Fibroblast of lung (primary cell): Measurements from ENCODE around the gene HTRA3. TPM values are rescaled to one million over a fixed set of nuclear protein-coding genes. Genes with fewer than 3 reads are reported as not detected.

Source experiments
- DNase-seq, 2 donors: peaks; one replicate each; pipeline versions ENCODE4 v3.0.0 to v3.0.0-alpha.2; 2010; ENCODE audit warnings: low read depth in 2 of 2
- H2AFZ ChIP-seq: 2 replicates; pipeline ENCODE4 v1.5.1; 2012; ENCODE audit warnings: low read length, control low read depth, inconsistent platforms
- H3K27ac ChIP-seq: 2 replicates; pipeline ENCODE4 v1.5.1; 2011; ENCODE audit warnings: low read length, control low read depth; ENCODE audit not compliant: insufficient read depth
- H3K27me3 ChIP-seq: 2 replicates; pipeline ENCODE4 v1.5.1; 2011; ENCODE audit warnings: mild to moderate bottlenecking, low read length; ENCODE audit not compliant: control insufficient read depth, insufficient read depth
- H3K36me3 ChIP-seq: 2 replicates; pipeline ENCODE4 v1.5.1; 2011; ENCODE audit warnings: low read length; ENCODE audit not compliant: control insufficient read depth, insufficient read depth
- H3K4me1 ChIP-seq: 2 replicates; pipeline ENCODE4 v1.5.1; 2011; ENCODE audit warnings: low read length; ENCODE audit not compliant: control insufficient read depth, insufficient read depth; ENCODE audit errors: extremely low read depth
- H3K4me2 ChIP-seq: 2 replicates; pipeline ENCODE4 v1.5.1; 2011; ENCODE audit warnings: low read length, control low read depth; ENCODE audit not compliant: insufficient read depth; ENCODE audit errors: extremely low read depth
- H3K4me3 ChIP-seq, 4 experiments: fragments of 200-600 bp in 1 of 4; sonication (generic) in 1 of 4; replicated peaks in 1 of 4; 2 replicates each; pipeline ENCODE4 v1.5.1; 2011 to 2016; ENCODE audit warnings: low read length in 4 of 4, low read depth in 3 of 4, mild to moderate bottlenecking in 3 of 4, control low read depth in 2 of 4, inconsistent platforms in 1 of 4, mixed read lengths in 1 of 4; ENCODE audit not compliant: insufficient read depth in 1 of 4; ENCODE audit errors: control extremely low read depth in 1 of 4
- H3K79me2 ChIP-seq: 2 replicates; pipeline ENCODE4 v1.5.1; 2012; ENCODE audit warnings: mild to moderate bottlenecking, low read length, inconsistent platforms; ENCODE audit not compliant: control insufficient read depth, insufficient read depth
- H3K9ac ChIP-seq: 2 replicates; pipeline ENCODE4 v1.5.1; 2011; ENCODE audit warnings: mild to moderate bottlenecking, low read length, control low read depth; ENCODE audit not compliant: insufficient read depth
- H3K9me3 ChIP-seq: 2 replicates; pipeline ENCODE4 v1.5.1; 2012; ENCODE audit warnings: low read depth, low read length; ENCODE audit not compliant: control insufficient read depth, insufficient read depth
- H4K20me1 ChIP-seq: 2 replicates; pipeline ENCODE4 v1.5.1; 2011; ENCODE audit warnings: low read length; ENCODE audit not compliant: control insufficient read depth, insufficient read depth; ENCODE audit errors: extremely low read depth
- EZH2 ChIP-seq: IDR thresholded peaks from 2 replicates; pipeline ENCODE4 v1.5.1; 2012; ENCODE audit warnings: low read length, control low read depth, mild to moderate bottlenecking; ENCODE audit errors: missing control alignments
- polyA plus RNA-seq, 2 donors: library from polyadenylated mRNA; depleted of rRNA in 1 of 2; stranded (reverse) in 1 of 2; unstranded in 1 of 2; fragments of >200 nt; gene quantifications; 2 replicates each; pipeline ENCODE4 v1.2.1, GENCODE V29; 2011 to 2012; ENCODE audit warnings: missing spikeins in 1 of 2
- total RNA-seq: library from RNA; depleted of rRNA; stranded (reverse); fragments of >200 nt; gene quantifications from 2 replicates; pipeline ENCODE4 v1.2.1, GENCODE V29; 2014
- TF ChIP-seq, protein P1 (sequence below), 2 donors: IDR thresholded peaks in 1 of 2; conservative IDR thresholded peaks in 1 of 2; 1 replicate in 1 of 2; 2 replicates in 1 of 2; pipeline ENCODE4 v1.5.1; 2011 to 2012; ENCODE audit warnings: low read length in 2 of 2, control low read depth in 1 of 2, inconsistent platforms in 1 of 2, low read depth in 1 of 2, mild to moderate bottlenecking in 1 of 2

HTRA3 gene
- total and polyA plus RNA-seq, 2 donors (not counting 1 experiment from before 2014, with no cell fraction given), result 2.8 to 3.5 TPM

DNA sequence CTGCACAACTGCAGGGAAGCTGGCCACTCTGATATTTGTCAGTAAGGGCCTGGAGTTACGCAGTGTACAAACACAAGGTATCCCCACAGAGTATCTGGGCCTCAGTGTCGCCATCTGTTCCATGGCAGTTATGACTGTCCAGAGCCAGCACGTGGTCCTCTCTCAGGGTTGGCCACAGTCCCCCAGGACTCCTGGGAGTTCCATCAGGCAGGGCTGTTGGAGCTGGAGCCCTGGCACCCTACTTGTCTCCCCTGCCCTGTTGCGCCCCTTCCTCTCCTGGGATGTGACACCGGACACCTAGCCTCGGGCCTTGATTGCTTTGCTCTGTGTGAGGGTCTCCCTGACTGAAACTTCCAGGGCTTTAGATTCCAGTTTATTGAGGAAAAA is 8.4 kb downstream of the HTRA3 start:
- Histone ChIP-seq H3K4me3 (no peak overlapping the region), H3K4me2 (peak overlapping the region; percentile 0), H3K4me1 (peaks cover 32% of the 10 kb centered on the region), H3K36me3 (no peaks in the 10 kb centered on the region), H3K9me3 (no peaks in the 10 kb centered on the region), H3K27ac (peak overlapping the region; percentile 20), H4K20me1 (no peaks in the 10 kb centered on the region), H3K9ac (no peak overlapping the region), H3K79me2 (no peaks in the 10 kb centered on the region), H2AFZ (no peak overlapping the region), H3K27me3 (no peaks in the 10 kb centered on the region)
- DNase-seq, result peak; percentile 34 to 37
- TF ChIP-seq, protein P1, sequence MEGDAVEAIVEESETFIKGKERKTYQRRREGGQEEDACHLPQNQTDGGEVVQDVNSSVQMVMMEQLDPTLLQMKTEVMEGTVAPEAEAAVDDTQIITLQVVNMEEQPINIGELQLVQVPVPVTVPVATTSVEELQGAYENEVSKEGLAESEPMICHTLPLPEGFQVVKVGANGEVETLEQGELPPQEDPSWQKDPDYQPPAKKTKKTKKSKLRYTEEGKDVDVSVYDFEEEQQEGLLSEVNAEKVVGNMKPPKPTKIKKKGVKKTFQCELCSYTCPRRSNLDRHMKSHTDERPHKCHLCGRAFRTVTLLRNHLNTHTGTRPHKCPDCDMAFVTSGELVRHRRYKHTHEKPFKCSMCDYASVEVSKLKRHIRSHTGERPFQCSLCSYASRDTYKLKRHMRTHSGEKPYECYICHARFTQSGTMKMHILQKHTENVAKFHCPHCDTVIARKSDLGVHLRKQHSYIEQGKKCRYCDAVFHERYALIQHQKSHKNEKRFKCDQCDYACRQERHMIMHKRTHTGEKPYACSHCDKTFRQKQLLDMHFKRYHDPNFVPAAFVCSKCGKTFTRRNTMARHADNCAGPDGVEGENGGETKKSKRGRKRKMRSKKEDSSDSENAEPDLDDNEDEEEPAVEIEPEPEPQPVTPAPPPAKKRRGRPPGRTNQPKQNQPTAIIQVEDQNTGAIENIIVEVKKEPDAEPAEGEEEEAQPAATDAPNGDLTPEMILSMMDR (conservative IDR thresholded peaks at IDR 0.05 in 1 of 2, IDR thresholded peaks at IDR 0.05 in 1 of 2; ENCODE audit: low read depth in 1 of 2, low read length in 2 of 2), result no peak
- TF ChIP-seq EZH2, result no peak

DNA sequence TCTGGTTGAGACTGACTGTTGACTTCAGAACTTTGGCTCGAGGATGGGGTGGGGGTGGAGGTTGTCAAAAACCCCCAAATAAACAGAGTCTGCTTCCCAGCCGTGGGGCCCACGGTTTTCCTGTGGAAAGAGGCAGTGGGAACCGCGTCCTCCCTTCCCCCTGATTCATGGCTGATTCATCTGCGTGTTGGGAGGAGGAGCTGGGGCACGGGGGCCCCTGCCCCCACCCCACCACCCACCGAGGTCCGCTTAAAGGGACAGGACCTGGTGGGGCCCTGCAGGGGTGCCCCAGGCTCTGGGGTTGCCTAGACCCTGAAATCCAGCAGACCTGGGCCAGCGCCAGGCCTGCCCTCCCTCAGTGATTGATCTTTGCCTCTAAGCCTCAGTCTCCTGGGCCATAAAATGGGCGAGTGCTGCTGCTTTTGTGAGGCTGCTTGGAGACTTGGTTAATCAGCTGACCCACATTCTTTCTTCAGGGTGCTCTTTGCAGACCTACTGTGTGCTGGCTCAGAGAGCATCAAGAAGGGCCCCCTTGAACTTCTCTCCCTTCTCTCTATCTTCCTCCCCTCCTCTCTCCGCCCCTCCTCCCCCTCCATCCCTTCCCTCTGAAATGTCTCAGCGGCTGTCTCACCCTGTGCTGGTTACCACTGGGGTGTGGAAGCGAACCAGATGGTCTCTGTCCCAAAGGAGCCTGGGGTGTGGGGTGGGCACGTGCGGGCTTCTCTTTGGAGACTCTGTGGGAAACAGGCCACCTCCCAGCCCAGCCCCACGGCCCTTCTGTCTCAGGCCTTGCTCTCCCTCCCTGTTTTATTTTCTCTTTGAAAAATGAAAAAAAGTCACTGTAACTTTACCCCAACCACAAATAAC is 9.1 kb downstream of the HTRA3 start:
- DNase-seq, result peak; percentile 85 to 93
- Histone ChIP-seq H3K9ac (no peak overlapping the region), H3K4me2 (peak overlapping the region; percentile 0), H3K4me3 (no peak overlapping the region), H3K9me3 (no peaks in the 10 kb centered on the region), H3K27me3 (no peaks in the 10 kb centered on the region), H3K36me3 (no peaks in the 10 kb centered on the region), H3K4me1 (peaks cover 32% of the 10 kb centered on the region), H3K79me2 (no peaks in the 10 kb centered on the region), H4K20me1 (no peaks in the 10 kb centered on the region), H3K27ac (peak overlapping the region; percentile 20), H2AFZ (no peak overlapping the region)
- no peak for TF ChIP-seq EZH2
- TF ChIP-seq, protein P1 (conservative IDR thresholded peaks at IDR 0.05 in 1 of 2, IDR thresholded peaks at IDR 0.05 in 1 of 2; ENCODE audit: low read depth in 1 of 2, low read length in 2 of 2), result no peak

DNA sequence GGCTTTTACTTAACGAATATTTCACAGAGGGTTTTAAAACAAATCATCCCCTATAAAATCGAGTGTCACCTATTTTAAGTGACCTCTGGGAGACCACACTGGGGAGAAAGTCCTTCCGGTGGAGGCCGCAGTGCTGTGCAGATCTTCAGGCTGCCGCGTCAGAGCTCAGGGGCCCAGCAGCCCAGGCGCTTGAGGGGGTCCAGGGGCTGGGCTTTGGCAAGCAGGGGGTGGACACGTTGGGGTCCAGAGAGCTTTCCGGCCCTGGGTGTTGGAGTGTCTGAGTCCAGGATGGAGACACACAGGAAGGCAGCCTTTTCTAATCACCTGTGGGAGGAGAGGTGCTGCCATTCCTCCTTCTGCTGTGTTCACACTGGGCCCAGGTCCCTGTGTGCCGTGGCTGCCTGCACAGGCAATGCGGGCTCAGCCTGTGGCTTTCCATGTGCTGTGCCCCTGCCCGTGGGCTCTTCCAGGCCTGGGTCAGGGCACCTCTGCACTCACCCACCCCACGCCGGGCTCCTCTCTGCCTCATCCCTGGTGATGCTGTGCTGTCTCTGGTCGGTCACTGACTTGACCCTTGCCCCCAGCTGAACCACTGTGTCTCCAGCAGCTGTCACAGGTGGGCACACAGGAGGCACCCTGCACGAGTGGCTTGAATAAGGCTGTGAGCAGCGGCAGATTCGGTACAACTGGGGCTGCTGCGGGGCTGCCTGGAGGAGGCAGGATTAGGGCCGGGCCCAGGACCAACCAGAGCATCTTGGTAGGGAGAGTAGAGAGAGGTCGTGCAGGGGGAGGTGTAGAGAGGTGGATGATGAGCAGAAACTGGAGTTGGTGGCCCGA is 10.0 kb downstream of the HTRA3 start:
- H3K4me3 ChIP-seq, result no peak overlapping the region
- H2AFZ ChIP-seq, result no peak overlapping the region
- no peaks in the 10 kb centered on the region for H3K36me3 ChIP-seq
- no peaks in the 10 kb centered on the region for H3K79me2 ChIP-seq
- H3K27me3 ChIP-seq, result no peaks in the 10 kb centered on the region
- DNase-seq, result no peak
- H3K9ac ChIP-seq, result no peak overlapping the region
- no peaks in the 10 kb centered on the region for H3K9me3 ChIP-seq
- H3K27ac ChIP-seq, result no peak overlapping the region
- no peaks in the 10 kb centered on the region for H4K20me1 ChIP-seq
- no peak overlapping the region for H3K4me2 ChIP-seq
- H3K4me1 ChIP-seq, result peaks cover 29% of the 10 kb centered on the region
- no peak for TF ChIP-seq EZH2
- TF ChIP-seq, protein P1 (conservative IDR thresholded peaks at IDR 0.05 in 1 of 2, IDR thresholded peaks at IDR 0.05 in 1 of 2; ENCODE audit: low read depth in 1 of 2, low read length in 2 of 2), result no peak
